HepG2 (cell line): ENCODE data around the gene LSM14B. TPM values are rescaled to one million over a fixed set of nuclear protein-coding genes. Genes with fewer than 3 reads are reported as not detected.
A peak's percentile ranks its signal among the peaks of the same experiment; 100 is the strongest.

Source experiments
- AHR ChIP-seq: IDR thresholded peaks from 2 replicates; pipeline ENCODE4 v1.6.1; 2018; ENCODE audit warnings: missing genetic modification reagents, missing compliant biosample characterization
- ARID2 ChIP-seq: sonication (generic); formaldehyde crosslinking; IDR thresholded peaks from 2 replicates; pipeline ENCODE4 v1.8.1; 2022; ENCODE audit warnings: mild to moderate bottlenecking, missing genetic modification reagents, borderline replicate concordance
- ATF7 ChIP-seq, 2 experiments: fragments of 450-650 bp in 1 of 2; sonication (generic) in 1 of 2; formaldehyde crosslinking in 1 of 2; IDR thresholded peaks; 2 replicates each; pipeline versions ENCODE4 v1.4.0 to v1.6.1; 2016 to 2020; ENCODE audit warnings: antibody characterized with exemption in 1 of 2, mild to moderate bottlenecking in 1 of 2, missing genetic modification reagents in 1 of 2
- EED ChIP-seq: sonication (generic); formaldehyde crosslinking; IDR thresholded peaks from 2 replicates; pipeline ENCODE4 v1.5.0; 2020; ENCODE audit warnings: mild to moderate bottlenecking, missing genetic modification reagents
- FOSL1 ChIP-seq: sonication (generic); formaldehyde crosslinking; IDR thresholded peaks from 2 replicates; pipeline ENCODE4 v1.9.0; 2021; ENCODE audit warnings: missing genetic modification reagents, borderline replicate concordance
- FOSL2 ChIP-seq: sonication (generic); formaldehyde crosslinking; IDR thresholded peaks from 2 replicates; pipeline ENCODE4 v1.4.0; 2020; ENCODE audit warnings: missing genetic modification reagents
- FUBP1 ChIP-seq: sonication (generic); formaldehyde crosslinking; IDR thresholded peaks from 2 replicates; pipeline ENCODE4 v1.5.1; 2020; ENCODE audit warnings: missing genetic modification reagents, mild to moderate bottlenecking, borderline replicate concordance
- HMGA1 ChIP-seq: sonication (generic); formaldehyde crosslinking; conservative IDR thresholded peaks from 2 replicates; pipeline ENCODE4 v1.4.0; 2020; ENCODE audit warnings: missing genetic modification reagents
- JUN ChIP-seq: sonication (generic); formaldehyde crosslinking; IDR thresholded peaks from 2 replicates; pipeline ENCODE4 v1.4.0; 2020; ENCODE audit warnings: mild to moderate bottlenecking, missing genetic modification reagents
- SNRNP70 ChIP-seq: fragments of 200-400 bp; formaldehyde crosslinking; IDR thresholded peaks from 2 replicates; pipeline ENCODE4 v1.6.1; 2017; ENCODE audit warnings: mild to moderate bottlenecking, low read depth, low read length, moderate library complexity
- ZBTB25 ChIP-seq: IDR thresholded peaks from 2 replicates; pipeline ENCODE4 v1.6.1; 2018; ENCODE audit warnings: missing genetic modification reagents
- ZBTB38 ChIP-seq: sonication (generic); formaldehyde crosslinking; IDR thresholded peaks from 2 replicates; pipeline ENCODE4 v1.5.1; 2020; ENCODE audit warnings: mild to moderate bottlenecking, missing genetic modification reagents
- ZNF143 ChIP-seq: sonication (generic); formaldehyde crosslinking; IDR thresholded peaks from 2 replicates; pipeline ENCODE4 v1.4.0; 2020; ENCODE audit warnings: missing genetic modification reagents
- ZNF160 ChIP-seq: sonication (generic); formaldehyde crosslinking; IDR thresholded peaks from 2 replicates; pipeline ENCODE4 v1.8.0; 2022; ENCODE audit warnings: mild to moderate bottlenecking, inconsistent platforms, missing genetic modification reagents
- ZNF33A ChIP-seq: sonication (generic); formaldehyde crosslinking; IDR thresholded peaks from 2 replicates; pipeline ENCODE4 v1.5.1; 2020; ENCODE audit warnings: missing genetic modification reagents, mild to moderate bottlenecking, moderate library complexity, borderline replicate concordance
- ZNF354B ChIP-seq: sonication (generic); formaldehyde crosslinking; IDR thresholded peaks from 2 replicates; pipeline ENCODE4 v1.8.0; 2022; ENCODE audit warnings: mild to moderate bottlenecking, missing genetic modification reagents
- ZNF441 ChIP-seq: sonication (generic); formaldehyde crosslinking; IDR thresholded peaks from 2 replicates; pipeline ENCODE4 v1.7.0; 2021; ENCODE audit warnings: missing genetic modification reagents, borderline replicate concordance
- ZNF768 ChIP-seq: sonication (generic); formaldehyde crosslinking; IDR thresholded peaks from 2 replicates; pipeline ENCODE4 v1.4.0; 2020; ENCODE audit warnings: missing genetic modification reagents
- ZSCAN5A ChIP-seq: sonication (generic); formaldehyde crosslinking; IDR thresholded peaks from 2 replicates; pipeline ENCODE4 v1.8.0; 2022; ENCODE audit warnings: mild to moderate bottlenecking, missing genetic modification reagents, borderline replicate concordance
- polyA plus RNA-seq, 8 experiments: library from polyadenylated mRNA; depleted of rRNA in 3 of 8; stranded (reverse) in 7 of 8; unstranded in 1 of 8; fragments of >200 nt; fragmentation: Illumina TruSeq in 4 of 8; extraction: Trizol in 4 of 8; gene quantifications; 2 replicates each; pipeline versions ENCODE4 v1.2.1 to v1.2.3, GENCODE V29; 2011 to 2016; ENCODE audit warnings: low read depth in 4 of 8, missing spikeins in 1 of 8, mixed read lengths in 1 of 8; ENCODE audit not compliant: insufficient read depth in 1 of 8
- total RNA-seq, 5 experiments: library from RNA; depleted of rRNA; stranded (reverse); fragments of >200 nt; fragmentation: Illumina TruSeq; extraction: Trizol; gene quantifications; 2 replicates each; pipeline ENCODE4 v1.2.3, GENCODE V29; 2016; ENCODE audit warnings: low read depth in 1 of 5

LSM14B gene
- total and polyA plus RNA-seq, 2 of the 13 experiments (the other 11 are each of a cell fraction or from before 2014, with no cell fraction given) = 43.3 to 79.2 TPM

- TF ChIP-seq ATF7 (IDR thresholded peaks at IDR 0.05) = no peak
- no peak for TF ChIP-seq ATF7 (CRISPR knock-in tag; IDR thresholded peaks at IDR 0.05)
- TF ChIP-seq ZNF441 (CRISPR knock-in tag) = 0 out of 2 replicates have a peak, but pooled peaks have one; percentile 12
- TF ChIP-seq FUBP1 (CRISPR knock-in tag) = 0 out of 2 replicates have a peak, but pooled peaks have one; percentile 24
- no peak for TF ChIP-seq JUN (CRISPR knock-in tag)
- TF ChIP-seq ZSCAN5A = peak; percentile 64; the same call in 1 of the 2 replicates
- no peak for TF ChIP-seq ZNF33A (CRISPR knock-in tag)
- no peak for TF ChIP-seq HMGA1 (CRISPR knock-in tag)
- no peak for TF ChIP-seq FOSL1
- no peak; the same call in 1 of the 2 replicates for TF ChIP-seq ZBTB25 (CRISPR knock-in tag)
- no peak for TF ChIP-seq EED (CRISPR knock-in tag)
- TF ChIP-seq ZBTB38 = peak; percentile 10; the same call in 1 of the 2 replicates
- TF ChIP-seq SNRNP70 = no peak
- no peak; the same call in 1 of the 2 replicates for TF ChIP-seq ZNF768 (CRISPR knock-in tag)
- TF ChIP-seq ARID2 (CRISPR knock-in tag) = peak; percentile 67; the same call in 1 of the 2 replicates
- TF ChIP-seq FOSL2 (CRISPR knock-in tag) = 0 out of 2 replicates have a peak, but pooled peaks have one; percentile 3
- no peak for TF ChIP-seq ZNF160 (CRISPR knock-in tag)
- peak; percentile 75; the same call in 1 of the 2 replicates for TF ChIP-seq AHR (CRISPR knock-in tag)
- peak; percentile 67; the same call in 1 of the 2 replicates for TF ChIP-seq ZNF354B (CRISPR knock-in tag)
- no peak for TF ChIP-seq ZNF143 (CRISPR knock-in tag)
Observed at GRCh38 chr20:62120990-62121775, 1.1 kb upstream of the LSM14B start (continued).
